Activated CD8-positive, alpha-beta memory T cell treated with anti-CD3 and anti-CD28 coated beads, Interleukin-2, amount 10 ng/mL, durations not matched to agents 7 days and 5 days (primary cell): ENCODE data around the gene TXNL1. TPM values are rescaled to one million over a fixed set of nuclear protein-coding genes. Genes with fewer than 3 reads are reported as not detected.

Experiments used
- ATAC-seq: fragments of 150-1000 bp; cut with Tn5 transposase; one replicate; pipeline ENCODE4 v1.10.0; 2021; ENCODE audit warnings: moderate library complexity
- CTCF ChIA-PET: fragments of 350-600 bp; sonication (Branson Sonifier 250); formaldehyde crosslinking; loops from one replicate; lab custom pipeline; 2021; ENCODE audit warnings: antibody characterized with exemption; lab: Charles Lee
- DNase-seq: peaks from one replicate; pipeline ENCODE4 v3.0.0-alpha.2; 2020
- H3K27ac Mint-ChIP-seq: one replicate; pipeline ENCODE4 v1.8.0; 2021; ENCODE audit warnings: mild to moderate bottlenecking, mixed read lengths
- H3K27me3 Mint-ChIP-seq: one replicate; pipeline ENCODE4 v1.8.0; 2021; ENCODE audit warnings: mixed read lengths
- H3K36me3 Mint-ChIP-seq: one replicate; pipeline ENCODE4 v1.8.0; 2021; ENCODE audit warnings: mild to moderate bottlenecking, mixed read lengths
- H3K4me1 Mint-ChIP-seq: one replicate; pipeline ENCODE4 v1.8.0; 2021; ENCODE audit warnings: mixed read lengths
- H3K4me3 Mint-ChIP-seq: one replicate; pipeline ENCODE4 v1.8.0; 2021; ENCODE audit warnings: mild to moderate bottlenecking, moderate library complexity, mixed read lengths
- H3K9me3 Mint-ChIP-seq: one replicate; pipeline ENCODE4 v1.8.0; 2022; ENCODE audit warnings: low read depth, mixed read lengths
- total RNA-seq, 2 experiments: library from RNA; stranded (reverse); gene quantifications; one replicate each; pipeline ENCODE4 v1.2.3, GENCODE V29; 2021

TXNL1 gene
- total RNA-seq, 2 experiments from 2014 or later: 42.5 to 61.2 TPM

- Mint-ChIP-seq H3K27me3 (no peaks in the 10 kb centered on the region), H3K4me1 (peaks cover 39% of the 10 kb centered on the region), H3K4me3 (peak overlapping the region; percentile 97), H3K9me3 (no peaks in the 10 kb centered on the region), H3K36me3 (peaks cover 27% of the 10 kb centered on the region), H3K27ac (peak overlapping the region; percentile 94)
- DNase-seq: peak; percentile 53
- CTCF ChIA-PET: interaction anchor here (1.1 to 1.9 kb wide), 3 partner anchors 9 to 71 kb away, joined by 3 to 16 read pairs (median 4); partner anchors contain the start of gene WDR7
- peak; percentile 13 for ATAC-seq
These were observed 621 bp downstream of the TXNL1 start for GRCh38 chr18:56637711-56638231.

- ATAC-seq: no peak
- DNase-seq: no peak
- Mint-ChIP-seq H3K9me3 (no peaks in the 10 kb centered on the region), H3K4me1 (peaks cover 39% of the 10 kb centered on the region), H3K27ac (peak overlapping the region; percentile 94), H3K36me3 (peaks cover 33% of the 10 kb centered on the region), H3K27me3 (no peaks in the 10 kb centered on the region), H3K4me3 (peak overlapping the region; percentile 97)
- CTCF ChIA-PET: interaction anchor here (1.1 to 1.9 kb wide), 2 partner anchors 9 to 14 kb away, joined by 3 to 16 read pairs; partner anchors contain the start of gene WDR7
These were observed 1.2 kb downstream of the TXNL1 start for GRCh38 chr18:56637176-56637575.

- Mint-ChIP-seq H3K9me3 (no peaks in the 10 kb centered on the region), H3K36me3 (peaks cover 39% of the 10 kb centered on the region), H3K4me1 (peaks cover 39% of the 10 kb centered on the region), H3K4me3 (no peak overlapping the region), H3K27ac (no peak overlapping the region), H3K27me3 (no peaks in the 10 kb centered on the region)
- ATAC-seq (no peak), DNase-seq (no peak)
- CTCF ChIA-PET: no interaction called here
These were observed 3.4 kb downstream of the TXNL1 start for GRCh38 chr18:56635007-56635406.

- no peak overlapping the region for H3K4me3 Mint-ChIP-seq
- H3K36me3 Mint-ChIP-seq: peaks cover 38% of the 10 kb centered on the region
- CTCF ChIA-PET: interaction anchor here (1.2 to 1.5 kb wide), 2 partner anchors 12 to 13 kb away, joined by 3 to 4 read pairs; no protein-coding TSS in a partner anchor
- no peaks in the 10 kb centered on the region for H3K27me3 Mint-ChIP-seq
- no peak for ATAC-seq
- no peak overlapping the region for H3K27ac Mint-ChIP-seq
- DNase-seq: no peak
- peaks cover 27% of the 10 kb centered on the region for H3K4me1 Mint-ChIP-seq
- no peaks in the 10 kb centered on the region for H3K9me3 Mint-ChIP-seq
These were observed 6.0 kb downstream of the TXNL1 start for GRCh38 chr18:56632070-56633022.

- DNase-seq (no peak), ATAC-seq (no peak)
- Mint-ChIP-seq H3K36me3 (peaks cover 26% of the 10 kb centered on the region), H3K4me1 (peaks cover 2% of the 10 kb centered on the region), H3K4me3 (no peak overlapping the region), H3K27ac (no peak overlapping the region), H3K27me3 (no peaks in the 10 kb centered on the region), H3K9me3 (no peaks in the 10 kb centered on the region)
- CTCF ChIA-PET: no interaction called here
These were observed 10.4 kb downstream of the TXNL1 start for GRCh38 chr18:56627991-56628390.

- Mint-ChIP-seq H3K9me3 (no peaks in the 10 kb centered on the region), H3K4me1 (no peaks in the 10 kb centered on the region), H3K36me3 (peaks cover 40% of the 10 kb centered on the region), H3K27ac (no peak overlapping the region), H3K4me3 (no peak overlapping the region), H3K27me3 (no peaks in the 10 kb centered on the region)
- CTCF ChIA-PET: no interaction called here
- DNase-seq (no peak), ATAC-seq (no peak)
These were observed 22.5 kb downstream of the TXNL1 start for GRCh38 chr18:56615738-56616520.

- Mint-ChIP-seq H3K27ac (no peak overlapping the region), H3K36me3 (peaks cover 24% of the 10 kb centered on the region), H3K4me3 (no peak overlapping the region), H3K4me1 (no peaks in the 10 kb centered on the region), H3K27me3 (no peaks in the 10 kb centered on the region), H3K9me3 (no peaks in the 10 kb centered on the region)
- DNase-seq (no peak), ATAC-seq (no peak)
- CTCF ChIA-PET: no interaction called here
These were observed 31.8 kb downstream of the TXNL1 start for GRCh38 chr18:56606618-56607017.

GRCh38 chr18:56598422-56598821 lies 40.0 kb downstream of the TXNL1 start:
- Mint-ChIP-seq H3K4me1 (no peaks in the 10 kb centered on the region), H3K9me3 (peaks cover 2% of the 10 kb centered on the region), H3K4me3 (no peak overlapping the region), H3K27me3 (no peaks in the 10 kb centered on the region), H3K27ac (no peak overlapping the region), H3K36me3 (peaks cover 2% of the 10 kb centered on the region)
- CTCF ChIA-PET: no interaction called here
- DNase-seq (no peak), ATAC-seq (no peak)

GRCh38 chr18:56593906-56594305 lies 44.5 kb downstream of the TXNL1 start:
- Mint-ChIP-seq H3K4me3 (no peak overlapping the region), H3K9me3 (peaks cover 2% of the 10 kb centered on the region), H3K36me3 (no peaks in the 10 kb centered on the region), H3K27ac (no peak overlapping the region), H3K4me1 (no peaks in the 10 kb centered on the region), H3K27me3 (peaks cover 6% of the 10 kb centered on the region)
- ATAC-seq (no peak), DNase-seq (no peak)
- CTCF ChIA-PET: no interaction called here

GRCh38 chr18:56580026-56580425 lies 58.4 kb downstream of the TXNL1 start:
- DNase-seq (no peak), ATAC-seq (no peak)
- CTCF ChIA-PET: no interaction called here
- Mint-ChIP-seq H3K27ac (no peak overlapping the region), H3K4me3 (no peak overlapping the region), H3K36me3 (no peaks in the 10 kb centered on the region), H3K4me1 (no peaks in the 10 kb centered on the region), H3K27me3 (peaks cover 18% of the 10 kb centered on the region), H3K9me3 (no peaks in the 10 kb centered on the region)

GRCh38 chr18:56579451-56579850 lies 58.9 kb downstream of the TXNL1 start:
- CTCF ChIA-PET: no interaction called here
- Mint-ChIP-seq H3K4me1 (no peaks in the 10 kb centered on the region), H3K27me3 (peaks cover 18% of the 10 kb centered on the region), H3K36me3 (no peaks in the 10 kb centered on the region), H3K4me3 (no peak overlapping the region), H3K9me3 (no peaks in the 10 kb centered on the region), H3K27ac (no peak overlapping the region)
- ATAC-seq (no peak), DNase-seq (no peak)

GRCh38 chr18:56576826-56577573 lies 61.4 kb downstream of the TXNL1 start:
- no peaks in the 10 kb centered on the region for H3K4me1 Mint-ChIP-seq
- no peaks in the 10 kb centered on the region for H3K36me3 Mint-ChIP-seq
- no peak overlapping the region for H3K27ac Mint-ChIP-seq
- no peak for DNase-seq
- peaks cover 10% of the 10 kb centered on the region for H3K27me3 Mint-ChIP-seq
- CTCF ChIA-PET: interaction anchor here (0.7 to 2.1 kb wide), 4 partner anchors 12 to 1343 kb away, joined by 3 to 5 read pairs (median 3); no protein-coding TSS in a partner anchor
- H3K4me3 Mint-ChIP-seq: no peak overlapping the region
- H3K9me3 Mint-ChIP-seq: no peaks in the 10 kb centered on the region
- ATAC-seq: no peak
